Parathyroid adenoma (tissue), 2 donors: ENCODE data around the gene OTUD1.

ENCODE experiments used
- H2AFZ ChIP-seq: fragments of 300-600 bp; sonication (generic); one replicate; pipeline ENCODE4 v1.7.0; 2017; ENCODE audit warnings: antibody characterized with exemption, mild to moderate bottlenecking
- H3K27ac ChIP-seq: fragments of 300-600 bp; sonication (generic); one replicate; pipeline ENCODE4 v1.7.0; 2017
- H3K27me3 ChIP-seq: fragments of 300-600 bp; sonication (generic); one replicate; pipeline ENCODE4 v1.7.0; 2017; ENCODE audit warnings: low read length; ENCODE audit not compliant: control insufficient read depth, insufficient read depth
- H3K36me3 ChIP-seq: fragments of 300-600 bp; sonication (generic); one replicate; pipeline ENCODE4 v1.7.0; 2017; ENCODE audit warnings: low read length; ENCODE audit not compliant: control insufficient read depth, insufficient read depth
- H3K4me1 ChIP-seq: fragments of 300-600 bp; sonication (generic); one replicate; pipeline ENCODE4 v1.7.0; 2017; ENCODE audit warnings: control low read depth
- H3K4me2 ChIP-seq: fragments of 300-600 bp; sonication (generic); one replicate; pipeline ENCODE4 v1.7.0; 2017; ENCODE audit warnings: low read length
- H3K4me3 ChIP-seq: fragments of 300-600 bp; sonication (generic); one replicate; pipeline ENCODE4 v1.7.0; 2017; ENCODE audit warnings: low read depth, low read length
- H3K79me2 ChIP-seq: fragments of 300-600 bp; sonication (generic); one replicate; pipeline ENCODE4 v1.7.0; 2017; ENCODE audit warnings: control low read depth
- H3K9ac ChIP-seq: fragments of 300-600 bp; sonication (generic); one replicate; pipeline ENCODE4 v1.7.0; 2017; ENCODE audit warnings: mild to moderate bottlenecking
- H3K9me3 ChIP-seq: fragments of 300-600 bp; sonication (generic); one replicate; pipeline ENCODE4 v1.7.0; 2017; ENCODE audit warnings: low read length; ENCODE audit not compliant: control insufficient read depth
- TF ChIP-seq, protein P1 (sequence below): fragments of 300-600 bp; sonication (generic); IDR thresholded peaks from one replicate; pipeline ENCODE4 v1.7.0; 2017; ENCODE audit warnings: antibody characterized with exemption, mild to moderate bottlenecking
- donor health status: primary hyperparathyroidism.

The OTUD1 gene

DNA sequence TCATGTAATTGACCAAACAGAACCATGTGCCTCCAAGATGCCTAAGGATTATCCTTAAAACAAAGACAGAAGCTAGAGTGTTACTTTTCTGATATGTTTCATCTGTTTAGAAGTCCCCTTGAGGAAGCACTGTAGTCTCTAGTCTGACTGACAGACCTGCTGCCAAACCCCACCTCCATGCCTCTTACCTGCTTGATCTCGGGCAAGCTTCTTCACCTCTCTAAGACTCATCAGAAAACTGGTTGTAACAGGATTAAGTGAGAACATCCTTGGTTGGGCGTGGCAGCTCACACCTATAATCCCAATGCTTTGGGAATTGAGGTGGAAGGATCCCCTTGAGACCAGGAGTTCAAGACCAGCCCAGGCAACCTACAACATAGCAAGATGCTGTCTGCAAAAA, 42.2 kb upstream of the OTUD1 start:
- H2AFZ ChIP-seq: no peak overlapping the region
- no peak overlapping the region for H3K27ac ChIP-seq
- no peaks in the 10 kb centered on the region for H3K79me2 ChIP-seq
- H3K9me3 ChIP-seq: no peaks in the 10 kb centered on the region
- no peaks in the 10 kb centered on the region for H3K27me3 ChIP-seq
- H3K36me3 ChIP-seq: no peaks in the 10 kb centered on the region
- H3K4me2 ChIP-seq: no peak overlapping the region
- no peak overlapping the region for H3K9ac ChIP-seq
- no peak overlapping the region for H3K4me3 ChIP-seq
- TF ChIP-seq, protein P1, sequence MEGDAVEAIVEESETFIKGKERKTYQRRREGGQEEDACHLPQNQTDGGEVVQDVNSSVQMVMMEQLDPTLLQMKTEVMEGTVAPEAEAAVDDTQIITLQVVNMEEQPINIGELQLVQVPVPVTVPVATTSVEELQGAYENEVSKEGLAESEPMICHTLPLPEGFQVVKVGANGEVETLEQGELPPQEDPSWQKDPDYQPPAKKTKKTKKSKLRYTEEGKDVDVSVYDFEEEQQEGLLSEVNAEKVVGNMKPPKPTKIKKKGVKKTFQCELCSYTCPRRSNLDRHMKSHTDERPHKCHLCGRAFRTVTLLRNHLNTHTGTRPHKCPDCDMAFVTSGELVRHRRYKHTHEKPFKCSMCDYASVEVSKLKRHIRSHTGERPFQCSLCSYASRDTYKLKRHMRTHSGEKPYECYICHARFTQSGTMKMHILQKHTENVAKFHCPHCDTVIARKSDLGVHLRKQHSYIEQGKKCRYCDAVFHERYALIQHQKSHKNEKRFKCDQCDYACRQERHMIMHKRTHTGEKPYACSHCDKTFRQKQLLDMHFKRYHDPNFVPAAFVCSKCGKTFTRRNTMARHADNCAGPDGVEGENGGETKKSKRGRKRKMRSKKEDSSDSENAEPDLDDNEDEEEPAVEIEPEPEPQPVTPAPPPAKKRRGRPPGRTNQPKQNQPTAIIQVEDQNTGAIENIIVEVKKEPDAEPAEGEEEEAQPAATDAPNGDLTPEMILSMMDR: no peak
- H3K4me1 ChIP-seq: no peaks in the 10 kb centered on the region

DNA sequence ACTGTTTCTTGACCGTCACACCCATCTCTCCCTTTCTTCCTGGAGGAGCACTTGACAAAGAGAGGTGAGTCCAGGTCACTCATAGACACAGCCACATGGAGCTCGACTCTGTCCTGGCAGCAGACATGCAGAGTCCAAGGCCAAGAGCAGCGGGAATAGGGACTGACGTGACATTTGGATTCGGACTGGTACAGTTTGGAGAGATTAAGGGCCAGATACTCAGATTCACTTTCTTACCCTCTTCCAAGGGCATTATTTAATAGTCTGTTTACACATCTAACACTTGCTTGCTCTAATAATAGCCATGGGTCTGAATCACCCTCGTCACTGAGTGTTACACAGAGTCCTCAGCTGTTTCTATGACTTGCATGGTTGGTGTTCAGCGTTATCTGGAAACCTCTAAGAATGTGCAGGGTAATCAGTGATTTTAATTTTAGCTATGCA, 39.2 kb upstream of the OTUD1 start:
- Histone ChIP-seq H3K79me2 (no peaks in the 10 kb centered on the region), H3K27ac (no peak overlapping the region), H2AFZ (peak overlapping the region; percentile 48), H3K4me3 (no peak overlapping the region), H3K36me3 (no peaks in the 10 kb centered on the region), H3K4me2 (peak overlapping the region; percentile 37), H3K9ac (no peak overlapping the region), H3K4me1 (no peaks in the 10 kb centered on the region), H3K27me3 (no peaks in the 10 kb centered on the region), H3K9me3 (no peaks in the 10 kb centered on the region)
- TF ChIP-seq, protein P1: no peak

DNA sequence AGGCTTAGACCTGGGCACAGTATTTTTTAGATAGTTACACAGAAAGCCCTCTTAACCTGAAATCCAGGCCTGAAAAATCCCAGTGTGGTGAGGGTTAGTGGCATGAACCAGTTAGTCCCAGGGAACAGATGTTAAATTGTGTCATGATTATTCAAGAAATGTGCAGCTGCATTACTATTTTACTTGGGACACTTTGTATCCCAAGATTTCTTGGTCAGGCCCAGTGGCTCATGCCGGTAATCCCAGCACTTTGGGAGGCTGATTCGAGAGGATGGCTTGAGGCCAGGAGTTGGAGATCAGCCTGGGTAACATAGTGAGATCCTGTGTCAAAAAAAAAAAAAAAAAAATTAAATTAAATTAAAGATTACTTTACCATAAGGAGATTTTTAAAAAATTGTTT, 36.0 kb upstream of the OTUD1 start:
- Histone ChIP-seq H3K27ac (no peak overlapping the region), H3K27me3 (no peaks in the 10 kb centered on the region), H3K4me2 (no peak overlapping the region), H3K36me3 (no peaks in the 10 kb centered on the region), H3K4me1 (no peaks in the 10 kb centered on the region), H3K79me2 (no peaks in the 10 kb centered on the region), H2AFZ (no peak overlapping the region), H3K9me3 (no peaks in the 10 kb centered on the region), H3K9ac (no peak overlapping the region), H3K4me3 (no peak overlapping the region)
- TF ChIP-seq, protein P1: no peak

DNA sequence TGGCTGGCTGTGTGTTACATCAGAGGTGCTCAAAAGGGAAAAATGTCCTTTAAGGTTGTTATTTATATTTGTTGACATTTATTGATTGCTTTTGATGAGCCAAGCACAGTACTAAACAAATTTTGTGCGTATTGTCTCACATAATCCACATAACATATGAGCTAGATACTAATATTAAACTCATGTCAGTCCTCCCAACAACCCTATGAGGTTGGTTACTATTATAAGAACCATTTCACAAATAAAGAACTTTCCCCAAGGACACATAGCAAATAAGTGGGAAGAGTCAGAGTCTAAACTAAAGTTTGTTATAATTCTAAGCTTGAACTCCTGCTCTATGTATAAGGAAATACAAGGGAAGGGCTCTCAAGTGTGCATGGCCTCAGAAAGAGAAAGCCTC, 35.6 kb upstream of the OTUD1 start:
- H3K9ac ChIP-seq: no peak overlapping the region
- H3K4me3 ChIP-seq: no peak overlapping the region
- H3K79me2 ChIP-seq: no peaks in the 10 kb centered on the region
- H3K4me2 ChIP-seq: no peak overlapping the region
- no peaks in the 10 kb centered on the region for H3K9me3 ChIP-seq
- H3K27me3 ChIP-seq: no peaks in the 10 kb centered on the region
- H3K27ac ChIP-seq: no peak overlapping the region
- TF ChIP-seq, protein P1: no peak
- H3K36me3 ChIP-seq: no peaks in the 10 kb centered on the region
- H3K4me1 ChIP-seq: no peaks in the 10 kb centered on the region
- H2AFZ ChIP-seq: no peak overlapping the region

DNA sequence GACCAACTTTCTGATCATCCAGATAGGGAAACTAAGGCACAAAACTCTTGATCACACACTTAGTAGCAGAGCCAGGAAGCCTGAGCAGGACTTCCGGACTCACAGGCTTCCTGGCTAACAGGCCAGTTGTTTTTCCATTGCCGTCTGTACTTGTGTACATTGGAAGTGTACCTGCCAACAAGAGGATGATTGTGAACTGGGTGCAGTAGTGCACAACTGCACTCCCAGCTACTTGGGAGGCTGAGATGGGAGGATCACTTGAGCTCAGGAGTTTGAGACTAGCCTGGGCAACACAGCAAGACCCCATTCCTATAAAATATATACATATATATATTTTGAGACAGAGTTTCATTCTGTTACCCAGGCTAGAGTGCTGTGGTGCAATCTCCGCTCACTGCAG, 35.2 kb upstream of the OTUD1 start:
- Histone ChIP-seq H3K4me3 (no peak overlapping the region), H3K4me1 (no peaks in the 10 kb centered on the region), H3K9ac (no peak overlapping the region), H3K9me3 (no peaks in the 10 kb centered on the region), H2AFZ (no peak overlapping the region), H3K27ac (no peak overlapping the region), H3K36me3 (no peaks in the 10 kb centered on the region), H3K27me3 (no peaks in the 10 kb centered on the region), H3K79me2 (no peaks in the 10 kb centered on the region), H3K4me2 (no peak overlapping the region)
- TF ChIP-seq, protein P1: no peak
